IMR-90 (cell line): ENCODE results near the gene NBPF3. TPM values are rescaled to one million over a fixed set of nuclear protein-coding genes. Genes with fewer than 3 reads are reported as not detected.

ENCODE experiments used
- ATAC-seq: fragments of 200-7000 bp; cut with Tn5 transposase; 2 replicates; pipeline ENCODE4 v1.9.1; 2020; ENCODE audit warnings: low read depth, mild to moderate bottlenecking, moderate library complexity
- BruUV-seq: library from RNA; stranded (reverse); fragments of 400-500 nt; replicated peaks from 2 replicates; lab custom pipeline; 2021; lab: Mats Ljungman, UMichigan
- CTCF ChIA-PET: fragments of 300-600 bp; formaldehyde crosslinking; extraction: SDS; loops from one replicate; lab custom pipeline; 2021; ENCODE audit warnings: antibody characterized with exemption; lab: Yijun Ruan, JAX
- POLR2A ChIA-PET: fragments of 300-600 bp; sonication (Branson Sonifier 250); formaldehyde crosslinking; loops from one replicate; lab custom pipeline; 2022; ENCODE audit warnings: antibody characterized with exemption; ENCODE audit not compliant: unreplicated experiment; lab: Charles Lee
- DNase-seq: peaks from one replicate; pipeline ENCODE4 v3.0.0; 2013
- H2AFZ ChIP-seq: replicated peaks from 2 replicates; pipeline ENCODE3; 2013; ENCODE audit warnings: low read length, mild to moderate bottlenecking; ENCODE audit not compliant: poor library complexity
- H2AK5ac ChIP-seq: 2 replicates; pipeline ENCODE4 v1.6.1; 2013; ENCODE audit warnings: low read depth, low read length, inconsistent platforms
- H2AK9ac ChIP-seq: replicated peaks from 2 replicates; pipeline ENCODE3; 2013; ENCODE audit warnings: mild to moderate bottlenecking, low read depth, low read length, moderate library complexity; ENCODE audit not compliant: poor library complexity
- H2BK120ac ChIP-seq: 2 replicates; pipeline ENCODE4 v1.6.1; 2013; ENCODE audit warnings: low read depth, low read length, inconsistent platforms
- H2BK15ac ChIP-seq: 3 replicates; pipeline ENCODE4 v1.6.1; 2013; ENCODE audit warnings: low read depth, low read length, inconsistent platforms
- H2BK20ac ChIP-seq: 2 replicates; pipeline ENCODE4 v1.6.1; 2013; ENCODE audit warnings: low read depth, mild to moderate bottlenecking, inconsistent platforms, low read length, moderate library complexity
- H2BK5ac ChIP-seq: 2 replicates; pipeline ENCODE4 v1.6.1; 2013; ENCODE audit warnings: mild to moderate bottlenecking, low read depth, low read length, inconsistent platforms; ENCODE audit not compliant: poor library complexity, severe bottlenecking
- H3K14ac ChIP-seq: replicated peaks from 2 replicates; pipeline ENCODE4 v1.6.1; 2013; ENCODE audit warnings: low read depth, low read length, inconsistent platforms
- H3K18ac ChIP-seq: 2 replicates; pipeline ENCODE4 v1.6.1; 2013; ENCODE audit warnings: low read depth, low read length, control low read depth
- H3K23ac ChIP-seq: 2 replicates; pipeline ENCODE4 v1.6.1; 2013; ENCODE audit warnings: low read depth, low read length, inconsistent platforms
- H3K27ac ChIP-seq: 2 replicates; pipeline ENCODE4 v1.5.1; 2013; ENCODE audit warnings: mild to moderate bottlenecking, control low read depth, low read length; ENCODE audit not compliant: insufficient read depth
- H3K27me3 ChIP-seq: 2 replicates; pipeline ENCODE4 v1.6.1; 2013; ENCODE audit warnings: low read length; ENCODE audit not compliant: control insufficient read depth, insufficient read depth
- H3K36me3 ChIP-seq: 2 replicates; pipeline ENCODE4 v1.6.1; 2013; ENCODE audit warnings: low read length, mixed read lengths; ENCODE audit not compliant: control insufficient read depth, insufficient read depth
- H3K4ac ChIP-seq: 2 replicates; pipeline ENCODE4 v1.6.1; 2013; ENCODE audit warnings: low read depth, low read length, inconsistent platforms
- H3K4me1 ChIP-seq: 2 replicates; pipeline ENCODE4 v1.6.1; 2013; ENCODE audit warnings: low read length, mixed read lengths; ENCODE audit not compliant: control insufficient read depth, insufficient read depth
- H3K4me2 ChIP-seq: 2 replicates; pipeline ENCODE4 v1.6.1; 2013; ENCODE audit warnings: low read depth, mild to moderate bottlenecking, control low read depth, low read length, moderate library complexity
- H3K4me3 ChIP-seq: 2 replicates; pipeline ENCODE4 v1.5.1; 2013; ENCODE audit warnings: low read depth, mild to moderate bottlenecking, control low read depth, low read length, moderate library complexity; ENCODE audit not compliant: insufficient read depth
- H3K56ac ChIP-seq: 2 replicates; pipeline ENCODE4 v1.6.1; 2013; ENCODE audit warnings: low read length, inconsistent platforms; ENCODE audit not compliant: insufficient read depth; ENCODE audit errors: extremely low read depth
- H3K79me1 ChIP-seq, 2 experiments: 2 replicates each; pipeline ENCODE4 v1.6.1; 2013; ENCODE audit warnings: low read length in 2 of 2, inconsistent platforms in 1 of 2, low read depth in 1 of 2
- H3K9ac ChIP-seq: 2 replicates; pipeline ENCODE4 v1.6.1; 2013; ENCODE audit warnings: low read depth, low read length, control low read depth
- H3K9me1 ChIP-seq: 2 replicates; pipeline ENCODE4 v1.6.1; 2013; ENCODE audit warnings: low read length, inconsistent platforms; ENCODE audit not compliant: insufficient read depth
- H3K9me3 ChIP-seq: 2 replicates; pipeline ENCODE4 v1.6.1; 2013; ENCODE audit warnings: low read length; ENCODE audit not compliant: control insufficient read depth, insufficient read depth
- H4K20me1 ChIP-seq: 2 replicates; pipeline ENCODE4 v1.6.1; 2013; ENCODE audit warnings: low read length, inconsistent platforms; ENCODE audit not compliant: insufficient read depth
- H4K5ac ChIP-seq: 2 replicates; pipeline ENCODE4 v1.6.1; 2013; ENCODE audit warnings: mild to moderate bottlenecking, low read depth, low read length, control low read depth
- H4K8ac ChIP-seq, 2 experiments: 2 replicates each; pipeline ENCODE4 v1.6.1; 2013; ENCODE audit warnings: low read depth in 2 of 2, low read length in 2 of 2, control low read depth in 1 of 2, inconsistent platforms in 1 of 2
- H4K91ac ChIP-seq: 2 replicates; pipeline ENCODE4 v1.6.1; 2013; ENCODE audit warnings: low read depth, low read length, inconsistent platforms; ENCODE audit not compliant: insufficient read depth
- BHLHE40 ChIP-seq: fragments of 150-350 bp; IDR thresholded peaks from 2 replicates; pipeline ENCODE4 v1.6.1; 2016; ENCODE audit warnings: mild to moderate bottlenecking, low read depth, low read length
- CEBPB ChIP-seq: IDR thresholded peaks from 2 replicates; pipeline ENCODE4 v1.6.1; 2012; ENCODE audit warnings: low read depth, low read length, improper control_type of control experiment
- CHD1 ChIP-seq: IDR thresholded peaks from 2 replicates; pipeline ENCODE4 v1.6.1; 2012; ENCODE audit warnings: low read depth, low read length, improper control_type of control experiment
- FOS ChIP-seq: fragments of 150-350 bp; IDR thresholded peaks from 2 replicates; pipeline ENCODE4 v1.6.1; 2016; ENCODE audit warnings: low read depth, low read length
- MAFK ChIP-seq: IDR thresholded peaks from 2 replicates; pipeline ENCODE4 v1.6.1; 2012; ENCODE audit warnings: low read depth, low read length, improper control_type of control experiment
- MAZ ChIP-seq: IDR thresholded peaks from 2 replicates; pipeline ENCODE4 v1.6.1; 2012; ENCODE audit warnings: low read depth, mild to moderate bottlenecking, low read length, improper control_type of control experiment, moderate library complexity, borderline replicate concordance
- NFE2L2 ChIP-seq: fragments of 150-350 bp; IDR thresholded peaks from 2 replicates; pipeline ENCODE4 v1.6.1; 2016; ENCODE audit warnings: low read depth, mild to moderate bottlenecking, low read length
- RAD21 ChIP-seq: IDR thresholded peaks from 2 replicates; pipeline ENCODE4 v1.6.1; 2012; ENCODE audit warnings: low read length, improper control_type of control experiment
- RCOR1 ChIP-seq: IDR thresholded peaks from 2 replicates; pipeline ENCODE4 v1.6.1; 2012; ENCODE audit warnings: mild to moderate bottlenecking, low read length, improper control_type of control experiment; ENCODE audit not compliant: insufficient replicate concordance
- SMC3 ChIP-seq: fragments of 150-350 bp; IDR thresholded peaks from 2 replicates; pipeline ENCODE4 v1.6.1; 2016; ENCODE audit warnings: low read depth, mild to moderate bottlenecking, antibody characterized with exemption, low read length, moderate library complexity
- WGBS, 2 experiments: methylation state at CpG; one replicate each; pipeline versions ENCODE4 v1.1.5 to v1.1.7; 2013; ENCODE audit warnings: missing lambda C conversion rate in 2 of 2; ENCODE audit not compliant: insufficient read length in 1 of 2; ENCODE audit errors: extremely low coverage in 2 of 2; 5-methylcytosine and 5-hydroxymethylcytosine counted together
- dilution Hi-C: fragments of 300-500 bp; cut with HindIII; formaldehyde crosslinking; loops from one replicate; pipeline ENCODE4 v1.14.3; 2018; ENCODE audit warnings: low sequenced_read_pairs; ENCODE audit not compliant: unreplicated experiment
- in situ Hi-C: fragments of 300-500 bp; cut with MboI; formaldehyde crosslinking; loops from 3 replicates; pipeline ENCODE4 v1.14.3; 2019; ENCODE audit warnings: low sequenced_read_pairs, inconsistent platforms, mixed read lengths
- intact Hi-C: fragments of 100-400 bp; cut with micrococcal nuclease; formaldehyde crosslinking; loops from 2 replicates; pipeline ENCODE4 v1.10.0; 2022
- polyA plus RNA-seq, 3 experiments: library from polyadenylated mRNA; depleted of rRNA; stranded (reverse); fragments of >200 nt; gene quantifications; 2 replicates each; pipeline ENCODE4 v1.2.3, GENCODE V29; 2012; ENCODE audit warnings: low replicate concordance in 1 of 3
- total RNA-seq: library from RNA; depleted of rRNA; stranded (reverse); fragments of >200 nt; gene quantifications from 2 replicates; pipeline ENCODE4 v1.2.3, GENCODE V29; 2012
- TF ChIP-seq, protein P1 (sequence below): fragments of 150-350 bp; IDR thresholded peaks from 2 replicates; pipeline ENCODE4 v1.6.1; 2017; ENCODE audit warnings: mild to moderate bottlenecking, antibody characterized with exemption, low read length, low read depth

The NBPF3 gene
- total and polyA plus RNA-seq, 2 of the 4 experiments (the other 2 are of a cell fraction) = 8.7 to 18.8 TPM

DNA sequence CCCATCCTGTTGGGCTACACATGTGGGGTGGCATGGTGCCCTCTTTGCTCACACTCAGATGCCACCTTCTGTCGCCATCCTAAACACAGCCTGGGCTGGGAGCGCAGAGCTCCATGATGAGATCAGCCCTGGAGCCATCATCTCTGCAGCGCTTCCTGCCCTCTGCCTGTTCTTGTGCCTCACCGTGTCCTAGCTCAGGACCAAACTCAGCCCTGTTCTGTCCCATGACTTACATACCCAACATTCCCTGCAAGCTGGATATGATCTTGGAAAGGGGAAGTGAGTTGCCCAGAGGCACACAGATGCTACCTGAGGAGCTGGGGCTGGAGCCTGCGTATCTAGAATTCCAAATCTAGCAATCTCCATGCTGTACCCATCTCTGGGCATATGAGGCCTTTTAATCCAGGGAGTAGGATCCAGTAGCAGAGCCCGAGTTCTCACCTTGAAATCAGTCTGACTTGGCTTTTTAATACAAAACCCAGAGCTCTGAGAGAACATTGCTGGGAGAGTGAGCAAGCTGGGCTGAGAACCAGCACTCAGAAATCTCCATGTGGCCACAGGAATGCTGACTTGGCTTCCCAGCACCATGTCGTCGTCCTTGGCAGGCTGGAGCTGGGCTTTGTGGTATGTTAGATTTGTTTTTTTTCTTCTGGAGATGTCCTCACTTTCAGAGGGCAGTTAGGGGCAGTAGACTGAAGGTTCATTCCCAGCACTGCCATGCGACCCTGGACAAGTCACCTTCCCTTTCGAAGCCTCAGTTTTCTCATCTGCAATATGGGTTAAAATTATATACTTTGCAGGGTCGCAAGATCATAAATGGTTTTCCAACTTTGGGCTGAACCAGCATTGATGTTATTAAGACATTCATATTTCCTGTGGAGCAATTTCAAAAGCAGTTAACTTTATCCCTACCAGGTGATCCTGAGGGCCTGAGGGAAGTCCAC, 71.9 kb downstream of the NBPF3 start:
- Histone ChIP-seq H4K91ac (peak overlapping the region; percentile 70; the same call in 1 of the 2 replicates), H4K8ac (peak overlapping the region in 1 of 2 experiments; percentile 37; a peak in 1 of 4 replicates), H3K18ac (peak overlapping the region; percentile 32), H2AK9ac (peak overlapping the region; percentile 80), H4K20me1 (0 out of 2 replicates have a peak, but pooled peaks cover 4% of the 10 kb centered on the region), H3K23ac (peak overlapping the region; percentile 45; the same call in 1 of the 2 replicates), H3K9ac (no peak overlapping the region), H2BK15ac (peak overlapping the region; percentile 68; the same call in 2 of the 3 replicates), H2BK120ac (peak overlapping the region; percentile 82), H3K4ac (peak overlapping the region; percentile 77), H3K27me3 (peaks cover 11% of the 10 kb centered on the region), H3K14ac (peak overlapping the region; percentile 67), H2AFZ (peak overlapping the region; percentile 76), H3K56ac (peak overlapping the region; percentile 33; the same call in 1 of the 2 replicates), H2BK5ac (peak overlapping the region; percentile 63), H3K4me3 (no peak overlapping the region), H3K9me1 (peaks cover 11% of the 10 kb centered on the region), H3K9me3 (no peaks in the 10 kb centered on the region), H3K4me1 (peaks cover 12% of the 10 kb centered on the region), H2AK5ac (peak overlapping the region; percentile 84), H3K27ac (peak overlapping the region; percentile 60; the same call in 1 of the 2 replicates), H4K5ac (peak overlapping the region; percentile 33), H3K4me2 (peak overlapping the region; percentile 35), H3K36me3 (no peaks in the 10 kb centered on the region), H3K79me1 (no peaks in the 10 kb centered on the region), H2BK20ac (peak overlapping the region; percentile 88)
- intact Hi-C loops (loop anchor here (1.0 to 5.0 kb wide), 2 partner anchors 62 to 145 kb away; no protein-coding TSS in a partner anchor), in situ Hi-C loops (loop anchor here (5.0 kb wide), 1 partner anchor 80 kb away; no protein-coding TSS in a partner anchor), dilution Hi-C loops (no loop called here)
- POLR2A ChIA-PET = no interaction called here
- no TSS peak for BruUV-seq
- TF ChIP-seq FOS (no peak), CHD1 (no peak), NFE2L2 (peak; percentile 30; the same call in 1 of the 2 replicates), RAD21 (no peak), RCOR1 (peak; percentile 100), CEBPB (peak; percentile 32; the same call in 1 of the 2 replicates), SMC3 (no peak), MAZ (no peak), BHLHE40 (no peak), MAFK (peak; percentile 96)
- TF ChIP-seq, protein P1, sequence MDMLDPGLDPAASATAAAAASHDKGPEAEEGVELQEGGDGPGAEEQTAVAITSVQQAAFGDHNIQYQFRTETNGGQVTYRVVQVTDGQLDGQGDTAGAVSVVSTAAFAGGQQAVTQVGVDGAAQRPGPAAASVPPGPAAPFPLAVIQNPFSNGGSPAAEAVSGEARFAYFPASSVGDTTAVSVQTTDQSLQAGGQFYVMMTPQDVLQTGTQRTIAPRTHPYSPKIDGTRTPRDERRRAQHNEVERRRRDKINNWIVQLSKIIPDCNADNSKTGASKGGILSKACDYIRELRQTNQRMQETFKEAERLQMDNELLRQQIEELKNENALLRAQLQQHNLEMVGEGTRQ = peak; percentile 13; the same call in 1 of the 2 replicates
- DNase-seq (peak; percentile 96), ATAC-seq (peak; percentile 86)
- no CpG with 5 or more reads among the region's 11 CpGs for WGBS, 2 experiments
- CTCF ChIA-PET = interaction anchor here (0.6 to 1.4 kb wide), 5 partner anchors 9 to 276 kb away, joined by 3 to 5 read pairs (median 3); no protein-coding TSS in a partner anchor
